Ovary (tissue), 9 donors: ENCODE measurements around the gene FRY. TPM values are rescaled to one million over a fixed set of nuclear protein-coding genes. Genes with fewer than 3 reads are reported as not detected.

ENCODE experiments used
- DNase-seq, 5 donors: peaks; one replicate each; pipeline ENCODE4 v3.0.0-alpha.2; 2019 to 2020
- H3K27ac ChIP-seq, 2 donors: fragments of 200-600 bp; one replicate each; pipeline versions ENCODE4 v1.5.1 to v1.8.0; 2019 to 2022
- H3K27me3 ChIP-seq: fragments of 200-600 bp; one replicate; pipeline ENCODE4 v1.8.0; 2022
- H3K36me3 ChIP-seq: fragments of 200-600 bp; sonication (generic); one replicate; pipeline ENCODE4 v1.5.1; 2019
- H3K4me1 ChIP-seq: one replicate; pipeline ENCODE4 v1.8.1; 2013; ENCODE audit warnings: mild to moderate bottlenecking, moderate library complexity; ENCODE audit not compliant: insufficient read depth
- H3K4me3 ChIP-seq: fragments of 200-600 bp; sonication (generic); one replicate; pipeline ENCODE4 v1.5.1; 2017
- H3K9me3 ChIP-seq, 2 donors: fragments of 200-600 bp in 1 of 2; sonication (generic) in 1 of 2; one replicate each; pipeline versions ENCODE4 v1.5.1 to v1.8.1; 2013 to 2019; ENCODE audit warnings: mild to moderate bottlenecking in 1 of 2, moderate library complexity in 1 of 2
- EP300 ChIP-seq: sonication (generic); formaldehyde crosslinking; IDR thresholded peaks from one replicate; pipeline ENCODE4 v1.6.1; 2017; ENCODE audit warnings: antibody characterized with exemption
- POLR2A ChIP-seq: fragments of 450-650 bp; IDR thresholded peaks from one replicate; pipeline ENCODE4 v1.6.1; 2017; ENCODE audit warnings: antibody characterized with exemption, mild to moderate bottlenecking, moderate library complexity
- WGBS, 3 donors: extraction: QIAGEN DNeasy Blood & Tissue Kit in 1 of 3; methylation state at CpG; one replicate each; pipeline versions ENCODE4 v1.1.5 to v1.1.7; 2013 to 2017; 5-methylcytosine and 5-hydroxymethylcytosine counted together
- intact Hi-C, 4 donors: fragments of 100-400 bp; cut with DNase I; formaldehyde crosslinking; loops; one replicate each; pipeline versions ENCODE4 v1.11.0 to v1.15.1; 2022 to 2023
- polyA plus RNA-seq, 2 donors: library from polyadenylated mRNA; stranded (reverse); fragments of 200-250 nt in 1 of 2; fragments of 350-450 nt in 1 of 2; fragmentation: Illumina TruSeq in 1 of 2; extraction: RNeasy Lipid Tissue Mini Kit (QIAGEN cat#74804) in 1 of 2; gene quantifications; one replicate each; pipeline ENCODE4 v1.2.3, GENCODE V29; 2013 to 2014
- total RNA-seq, 7 donors: library from RNA; depleted of rRNA in 2 of 7; stranded (reverse); fragments of >200 nt in 2 of 7; fragmentation: NEBNext Ultra II Directional in 3 of 7; extraction: Animal tissue kit (Norgen Biotek cat#: 25700) in 3 of 7; gene quantifications; one replicate each; pipeline versions ENCODE4 v1.1.0 to v1.2.4, GENCODE V29; 2016 to 2023
- TF ChIP-seq, protein P1 (sequence below), 3 donors: fragments of 450-650 bp in 2 of 3; fragments of 200-600 bp in 1 of 3; IDR thresholded peaks; one replicate each; pipeline versions ENCODE4 v1.5.1 to v1.8.0; 2016 to 2022; ENCODE audit warnings: antibody characterized with exemption in 3 of 3, mild to moderate bottlenecking in 1 of 3
- donor health status: DM: no; HTN: no; CAD: no; lungs with moderate emphysema.
- donor health status: DM: no; HTN: no; CAD: no.
- donor health status: Bipolar disorder and iron deficiency.
- donor health status: DM: yes; HTN: yes; CAD: no.
- donor health status: DM: no; HTN: no; CAD: no.
- donor health status: DM: yes; HTN: yes; CAD: no.

The FRY gene
- total and polyA plus RNA-seq, 9 donors: 11.6 to 36.7 (median 19.4) TPM

DNA sequence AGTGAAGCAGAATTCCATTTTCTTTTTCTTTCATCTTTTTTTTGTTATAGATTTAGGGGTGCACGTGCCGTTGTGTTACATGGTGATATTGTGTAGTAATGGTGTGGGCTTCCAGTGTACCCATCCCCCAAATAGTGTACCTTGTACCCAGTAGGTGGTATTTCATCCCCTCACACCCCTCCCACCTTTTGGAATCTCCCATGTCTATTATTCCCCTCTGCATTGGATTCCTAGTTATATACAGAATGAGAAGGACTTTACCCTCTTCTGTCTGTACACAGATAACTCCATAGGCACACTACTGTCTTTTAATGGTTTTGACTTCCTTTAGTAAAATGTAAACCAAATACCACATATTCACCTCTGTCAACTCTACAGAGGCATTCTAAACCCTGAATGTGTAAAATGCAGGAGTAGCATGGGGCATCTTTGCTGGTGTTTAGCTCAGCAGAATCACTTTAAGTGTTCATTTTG, 28.0 kb downstream of the FRY start:
- Histone ChIP-seq H3K4me3 (no peak overlapping the region), H3K27me3 (no peaks in the 10 kb centered on the region), H3K4me1 (peaks cover 3% of the 10 kb centered on the region), H3K36me3 (no peaks in the 10 kb centered on the region), H3K9me3 (no peaks in the 10 kb centered on the region), H3K27ac (no peak overlapping the region)
- WGBS, 3 donors: 97% methylated on average over 2 of the region's 2 CpGs
- intact Hi-C loops: no loop called here
- TF ChIP-seq, protein P1, sequence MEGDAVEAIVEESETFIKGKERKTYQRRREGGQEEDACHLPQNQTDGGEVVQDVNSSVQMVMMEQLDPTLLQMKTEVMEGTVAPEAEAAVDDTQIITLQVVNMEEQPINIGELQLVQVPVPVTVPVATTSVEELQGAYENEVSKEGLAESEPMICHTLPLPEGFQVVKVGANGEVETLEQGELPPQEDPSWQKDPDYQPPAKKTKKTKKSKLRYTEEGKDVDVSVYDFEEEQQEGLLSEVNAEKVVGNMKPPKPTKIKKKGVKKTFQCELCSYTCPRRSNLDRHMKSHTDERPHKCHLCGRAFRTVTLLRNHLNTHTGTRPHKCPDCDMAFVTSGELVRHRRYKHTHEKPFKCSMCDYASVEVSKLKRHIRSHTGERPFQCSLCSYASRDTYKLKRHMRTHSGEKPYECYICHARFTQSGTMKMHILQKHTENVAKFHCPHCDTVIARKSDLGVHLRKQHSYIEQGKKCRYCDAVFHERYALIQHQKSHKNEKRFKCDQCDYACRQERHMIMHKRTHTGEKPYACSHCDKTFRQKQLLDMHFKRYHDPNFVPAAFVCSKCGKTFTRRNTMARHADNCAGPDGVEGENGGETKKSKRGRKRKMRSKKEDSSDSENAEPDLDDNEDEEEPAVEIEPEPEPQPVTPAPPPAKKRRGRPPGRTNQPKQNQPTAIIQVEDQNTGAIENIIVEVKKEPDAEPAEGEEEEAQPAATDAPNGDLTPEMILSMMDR (IDR thresholded peaks at IDR 0.05): no peak
- TF ChIP-seq EP300 (no peak), POLR2A (no peak)
- no peak for DNase-seq

DNA sequence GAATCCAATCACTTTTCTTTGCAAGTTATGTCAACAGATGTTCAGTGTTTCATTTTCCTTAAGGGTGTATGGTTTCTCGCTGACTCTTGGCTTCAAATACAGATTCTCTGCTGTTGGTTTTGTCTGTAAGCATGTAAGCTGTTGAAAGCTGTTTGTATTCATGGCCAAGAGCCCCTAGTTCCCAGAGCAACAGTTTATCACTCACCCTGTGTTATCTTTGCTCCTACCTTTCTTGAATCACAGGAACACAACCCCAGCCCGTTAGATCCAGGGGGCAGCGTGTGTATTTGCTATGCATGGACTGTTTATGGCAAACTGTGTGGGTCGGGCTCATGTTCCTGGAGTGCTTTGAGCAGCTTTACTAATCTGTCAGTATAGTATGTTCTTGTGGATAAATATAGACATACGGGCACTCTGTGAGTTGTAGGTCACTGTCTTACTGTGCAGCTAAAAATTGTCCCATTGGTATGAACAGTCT, 28.9 kb downstream of the FRY start:
- H3K36me3 ChIP-seq: no peaks in the 10 kb centered on the region
- no peak for TF ChIP-seq POLR2A
- TF ChIP-seq, protein P1 (IDR thresholded peaks at IDR 0.05): no peak
- no peak for TF ChIP-seq EP300
- no peaks in the 10 kb centered on the region for H3K27me3 ChIP-seq
- H3K4me3 ChIP-seq: no peak overlapping the region
- no peak for DNase-seq
- no peak overlapping the region for H3K27ac ChIP-seq
- peaks cover 3% of the 10 kb centered on the region for H3K4me1 ChIP-seq
- 19 to 41% (median 30%) methylated on average over 5 of the region's 5 CpGs for WGBS, 3 donors
- H3K9me3 ChIP-seq: no peaks in the 10 kb centered on the region
- intact Hi-C loops: no loop called here

DNA sequence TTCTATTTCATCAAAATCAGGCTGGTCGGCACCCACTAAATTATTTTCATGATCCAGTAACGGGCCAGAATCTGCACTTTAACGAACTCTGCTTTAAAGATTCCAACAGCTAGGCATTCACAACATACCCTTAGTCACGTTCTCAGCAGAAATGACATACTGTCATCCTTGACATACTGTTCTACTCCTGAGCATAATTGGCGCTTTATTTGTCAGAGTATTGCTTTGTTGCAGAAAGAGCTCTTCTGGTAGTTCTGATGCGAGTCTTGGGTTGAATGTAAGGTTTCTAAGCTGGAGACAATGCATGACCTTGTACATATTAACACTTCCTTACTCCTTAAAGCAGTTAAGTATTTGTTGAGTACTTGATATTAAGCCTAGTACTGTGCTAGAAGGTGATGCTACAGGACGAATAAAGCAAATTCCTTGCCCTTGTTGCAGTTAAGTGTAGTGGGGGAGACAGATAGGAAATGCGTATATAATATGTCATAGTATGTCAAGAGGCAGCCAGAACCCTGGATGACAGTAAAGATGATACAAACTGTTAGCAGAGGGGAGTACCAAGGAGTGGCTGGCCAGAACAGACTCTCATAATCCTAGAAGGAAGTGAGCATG, 32.2 kb downstream of the FRY start:
- Histone ChIP-seq H3K9me3 (no peaks in the 10 kb centered on the region), H3K4me1 (peaks cover 3% of the 10 kb centered on the region), H3K27me3 (no peaks in the 10 kb centered on the region), H3K27ac (no peak overlapping the region), H3K36me3 (no peaks in the 10 kb centered on the region), H3K4me3 (no peak overlapping the region)
- TF ChIP-seq, protein P1 (IDR thresholded peaks at IDR 0.05): no peak
- intact Hi-C loops: no loop called here
- WGBS, 3 donors: 60 to 70% (median 63%) methylated on average over 8 of the region's 8 CpGs
- no peak for DNase-seq

DNA sequence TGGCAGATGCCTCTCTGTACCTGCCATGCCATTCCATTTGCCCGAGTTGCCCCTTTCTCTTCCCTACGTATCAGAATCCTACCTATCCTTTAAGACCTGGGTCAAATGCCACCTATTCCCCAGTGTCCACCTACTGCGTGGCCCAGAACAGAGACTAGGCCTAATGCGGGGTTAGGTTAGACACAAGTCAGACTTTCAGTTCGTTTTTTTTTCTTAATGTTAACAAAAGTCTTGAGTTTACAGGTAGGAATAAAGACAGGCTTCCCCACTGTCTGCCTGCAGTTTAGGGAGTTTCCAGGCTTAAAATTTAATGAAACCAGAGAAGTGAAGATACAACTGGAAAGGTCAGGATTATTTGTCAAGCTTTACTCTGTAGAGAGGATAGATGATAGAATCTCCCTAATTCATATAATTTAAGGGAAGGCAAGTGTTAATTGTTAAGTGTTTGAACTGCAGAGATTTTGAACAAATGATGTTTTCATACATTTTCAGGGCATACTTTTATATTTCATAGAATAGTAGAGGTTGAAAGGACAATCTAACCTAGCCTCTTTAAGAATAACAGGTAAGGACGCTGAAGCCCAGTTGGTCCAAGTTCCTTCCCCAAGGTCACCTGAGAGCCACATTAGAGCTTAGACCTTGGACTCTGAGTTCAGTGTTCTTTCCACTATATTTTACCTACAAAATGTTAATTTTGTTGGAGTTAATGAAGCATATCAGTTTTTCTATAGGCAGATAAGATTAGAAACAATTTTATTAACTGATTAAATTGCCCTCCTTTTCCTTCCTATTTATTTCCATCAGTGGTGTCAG, 35.8 kb downstream of the FRY start:
- Histone ChIP-seq H3K36me3 (no peaks in the 10 kb centered on the region), H3K9me3 (no peaks in the 10 kb centered on the region), H3K27ac (no peak overlapping the region), H3K4me3 (no peak overlapping the region), H3K27me3 (no peaks in the 10 kb centered on the region), H3K4me1 (no peaks in the 10 kb centered on the region)
- DNase-seq: no peak
- intact Hi-C loops: no loop called here
- WGBS, 3 donors: 92 to 96% (median 94%) methylated on average over 6 of the region's 6 CpGs
- TF ChIP-seq POLR2A (no peak), EP300 (no peak)
- TF ChIP-seq, protein P1 (IDR thresholded peaks at IDR 0.05): no peak
